SIG-M5 (cell line): ENCODE results near the gene YIF1A.

Experiments
- DNase-seq: peaks from one replicate; lab custom pipeline; 2025; lab: John Stamatoyannopoulos, UW

YIF1A gene, protein sequence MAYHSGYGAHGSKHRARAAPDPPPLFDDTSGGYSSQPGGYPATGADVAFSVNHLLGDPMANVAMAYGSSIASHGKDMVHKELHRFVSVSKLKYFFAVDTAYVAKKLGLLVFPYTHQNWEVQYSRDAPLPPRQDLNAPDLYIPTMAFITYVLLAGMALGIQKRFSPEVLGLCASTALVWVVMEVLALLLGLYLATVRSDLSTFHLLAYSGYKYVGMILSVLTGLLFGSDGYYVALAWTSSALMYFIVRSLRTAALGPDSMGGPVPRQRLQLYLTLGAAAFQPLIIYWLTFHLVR

GRCh38 chr11:66288671-66289547 is at the start of gene YIF1A:
TSS of gene YIF1A (minus strand) at chr11:66289143. CDS start at chr11:66288985, 158 bp downstream.
- peak; percentile 96 for DNase-seq

DNA sequence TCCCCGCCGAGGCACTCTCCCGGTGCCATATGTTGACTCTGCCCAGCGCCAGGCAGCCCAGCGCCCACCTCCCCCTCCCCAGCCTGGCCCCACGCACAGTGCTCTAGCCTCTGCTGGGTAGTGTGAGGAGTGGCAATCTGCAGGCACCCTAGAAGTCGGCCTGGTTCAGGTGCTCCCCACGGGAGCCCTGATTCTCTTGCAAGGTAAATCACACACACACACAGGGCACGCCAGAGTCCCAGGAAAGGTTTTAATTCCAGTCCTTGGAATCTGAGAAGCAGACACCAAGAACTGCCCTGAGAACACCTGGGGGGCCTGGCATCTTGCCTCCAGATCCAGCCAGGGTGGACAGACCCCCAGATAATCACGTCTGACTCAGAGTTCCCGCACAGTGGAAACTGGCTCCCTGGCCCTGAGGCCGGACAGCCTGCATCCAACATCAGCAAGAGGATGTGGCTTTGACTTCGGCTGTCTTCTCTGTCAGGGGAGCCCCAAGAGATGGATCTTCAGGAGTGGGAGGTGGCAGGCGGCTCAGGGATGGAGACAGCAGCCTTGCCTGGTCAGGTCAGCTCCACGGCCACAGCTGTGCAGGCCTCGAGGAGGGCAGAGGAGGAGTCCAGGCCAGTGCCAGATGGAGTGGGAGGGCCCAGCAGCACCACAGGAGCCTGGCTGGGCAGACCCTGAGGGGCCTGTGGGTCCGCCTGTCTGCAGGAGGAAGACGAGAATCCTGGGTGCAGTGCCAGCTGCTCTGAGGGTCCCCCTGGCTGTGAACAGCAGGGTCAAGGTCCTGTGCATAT is 48.4 kb upstream of the YIF1A start:
- DNase-seq: no peak

DNA sequence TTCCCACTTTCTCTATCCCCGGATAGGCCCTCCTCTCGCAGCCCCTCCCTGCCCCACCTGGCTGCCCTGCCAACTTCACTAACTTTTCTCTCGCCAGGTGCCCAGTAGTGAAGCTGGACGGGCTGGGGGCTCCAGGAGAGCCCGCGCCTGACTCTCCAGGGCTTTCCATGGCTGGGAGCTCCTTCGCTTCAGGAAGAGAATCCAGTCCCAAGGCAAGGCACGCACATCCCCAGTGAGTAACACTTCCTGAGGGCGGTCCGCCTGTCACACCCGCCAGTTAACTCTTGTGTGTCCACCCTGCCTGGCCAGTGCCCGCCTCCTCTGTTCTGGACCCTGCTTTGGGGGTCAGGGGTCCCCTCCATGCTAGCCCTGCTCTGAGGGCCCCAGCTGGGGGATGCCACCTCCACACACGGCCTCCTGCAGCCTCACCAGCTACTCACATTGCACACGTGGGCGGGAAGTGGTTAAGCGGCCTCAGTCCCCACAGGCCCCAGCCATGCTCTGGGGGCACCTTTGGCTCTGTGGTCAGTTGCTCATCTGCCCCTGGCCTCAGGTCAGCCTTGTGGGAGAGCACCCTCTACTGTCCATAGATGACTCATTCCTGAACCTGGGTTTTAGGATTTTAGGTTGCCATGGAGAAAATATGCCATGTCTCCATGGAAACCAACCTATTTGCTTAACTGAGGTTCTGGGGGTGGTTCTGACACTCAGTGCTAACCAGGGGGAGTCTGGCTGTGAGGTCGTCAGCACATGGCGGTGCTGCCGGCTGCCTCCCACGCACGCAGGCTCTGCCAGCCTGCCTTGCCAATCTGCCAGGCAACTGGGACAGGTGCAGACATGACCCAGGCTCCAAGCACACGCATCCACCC is 47.5 kb upstream of the YIF1A start, which contains the start of gene RIN1:
TSS of gene RIN1 (minus strand) at position 201 of the 869 bp plus-strand sequence. CDS start at position 169, 32 bp downstream.
- no peak for DNase-seq

- DNase-seq: no peak
Observed at GRCh38 chr11:66335531-66336233, 46.7 kb upstream of the YIF1A start.

- DNase-seq: no peak
Observed at GRCh38 chr11:66334605-66335442, 45.9 kb upstream of the YIF1A start.

- no peak for DNase-seq
Observed at GRCh38 chr11:66333896-66334604, 45.1 kb upstream of the YIF1A start.

DNA sequence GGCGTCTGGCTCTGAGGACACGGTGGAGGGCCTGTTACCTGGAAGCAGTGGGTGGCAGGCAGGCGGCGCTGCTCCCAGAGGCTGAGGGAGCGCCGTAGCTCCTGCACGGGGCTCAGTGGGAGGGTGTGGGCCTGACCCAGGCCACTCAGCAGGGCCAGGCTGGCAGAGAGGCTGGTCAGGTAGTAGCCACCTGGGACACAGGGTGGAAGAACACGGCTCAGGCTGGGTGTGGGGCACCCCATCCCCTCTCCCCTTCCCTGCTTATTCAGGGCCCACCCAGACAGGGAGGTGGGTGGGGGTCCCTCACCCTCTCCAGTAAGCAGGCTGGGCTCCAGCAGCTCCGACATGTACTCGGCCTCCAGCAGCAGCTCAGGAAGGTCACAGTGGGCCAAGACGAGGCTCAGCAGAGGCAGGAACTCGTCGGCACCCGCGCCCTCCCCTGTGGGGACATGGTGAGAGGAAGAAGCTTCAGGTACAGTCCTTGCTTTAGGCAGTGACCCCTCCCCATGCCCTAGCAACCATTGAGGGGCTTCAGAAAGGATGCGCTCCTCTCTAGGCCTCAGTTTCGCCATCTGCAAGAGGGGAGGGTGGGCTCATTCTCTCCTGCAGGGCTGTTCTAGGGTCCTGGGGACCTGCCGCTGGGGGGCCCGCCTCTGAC is 44.4 kb upstream of the YIF1A start:
- DNase-seq: no peak

- DNase-seq: no peak
Observed at GRCh38 chr11:66332371-66333219, 43.7 kb upstream of the YIF1A start.

- DNase-seq: no peak
Observed at GRCh38 chr11:66331542-66332370, 42.8 kb upstream of the YIF1A start.

DNA sequence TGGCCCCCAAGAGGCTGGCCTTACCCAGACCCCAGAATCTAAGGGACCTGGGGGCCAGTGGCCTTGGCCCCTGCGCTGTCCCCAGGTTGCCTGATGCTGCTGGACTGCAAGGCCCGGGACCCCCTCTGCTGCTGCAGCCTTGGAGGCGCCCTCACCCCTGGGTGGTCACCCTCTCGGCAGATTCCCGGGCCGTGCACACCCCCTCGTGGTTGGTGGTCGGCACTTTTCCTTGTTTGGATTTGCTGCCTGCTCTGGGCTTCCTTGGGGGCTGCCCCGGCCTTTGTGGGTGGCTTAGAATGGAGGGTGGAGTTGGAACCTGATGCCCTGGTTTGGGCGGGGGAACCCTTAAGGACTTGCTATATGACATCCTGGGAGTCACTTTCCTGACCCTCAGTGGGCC is 42.0 kb upstream of the YIF1A start:
- no peak for DNase-seq

- no peak for DNase-seq
Observed at GRCh38 chr11:66329165-66329673, 40.3 kb upstream of the YIF1A start.

DNA sequence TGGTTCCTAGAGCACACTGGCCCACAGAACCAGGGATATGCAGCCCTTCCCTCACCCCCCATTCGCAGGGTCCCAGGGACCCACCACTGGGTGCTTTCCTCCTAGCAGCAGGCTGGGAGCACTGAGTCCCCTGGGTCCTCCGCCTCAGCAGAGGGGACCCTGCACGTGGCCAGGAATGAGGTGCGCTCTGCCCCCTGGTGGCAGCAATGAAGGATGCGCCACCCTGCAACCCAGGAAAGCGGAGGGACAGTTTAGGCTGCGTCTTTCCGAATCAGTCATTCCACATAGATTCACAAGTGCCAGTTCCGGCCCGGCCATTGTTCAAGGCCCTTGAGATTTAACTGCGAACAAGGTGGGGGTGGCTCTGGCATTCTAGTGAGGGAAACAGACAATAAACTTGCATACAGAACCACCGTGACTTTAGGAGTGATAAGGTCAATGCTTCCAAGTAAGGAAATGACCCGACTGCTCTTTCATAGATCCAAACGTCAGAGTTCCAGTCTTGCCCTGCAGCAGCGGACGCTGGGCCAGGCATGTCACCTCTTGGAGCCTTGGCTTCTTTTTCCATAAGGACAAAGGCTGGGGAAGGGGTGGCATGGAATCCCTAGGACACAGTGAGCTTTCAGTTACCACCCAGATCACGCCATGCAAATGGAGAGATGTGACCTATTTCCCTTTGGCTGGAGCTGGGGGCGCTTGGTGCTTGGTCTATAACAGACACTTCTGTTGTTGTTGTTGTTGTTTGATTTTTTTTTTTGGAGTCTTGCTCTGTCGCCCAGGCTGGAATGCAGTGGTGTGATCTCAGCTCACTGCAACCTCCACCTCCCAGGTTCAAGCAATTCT is 39.6 kb upstream of the YIF1A start:
- no peak for DNase-seq

GRCh38 chr11:66328031-66328301 is 39.0 kb upstream of the YIF1A start:
- no peak for DNase-seq

- DNase-seq: no peak
Observed at GRCh38 chr11:66327171-66328030, 38.5 kb upstream of the YIF1A start.
